Tracheal epithelial cell (primary cell): Measurements from ENCODE around the gene RAB27B. TPM values are rescaled to one million over a fixed set of nuclear protein-coding genes. Genes with fewer than 3 reads are reported as not detected.

Source experiments
- total RNA-seq: library from RNA; depleted of rRNA; stranded (reverse); fragments of >200 nt; gene quantifications from 2 replicates; pipeline ENCODE4 v1.2.1, GENCODE V29; 2014

Gene RAB27B
- total RNA-seq: 33.5 and 97.4 TPM in 2 replicates

GRCh38 chr18:54828281-54828881 is at the start of gene RAB27B:
TSS of gene RAB27B (plus strand) at chr18:54828477. CDS start at chr18:54877586, 49,109 bp downstream.

Other genes with a start within 250 kb of the RAB27B start
- gene DYNAP, start 237.2 kb upstream of the RAB27B start, total RNA-seq: not detected in 2 replicates
- gene CCDC68, start 131.0 kb downstream of the RAB27B start, total RNA-seq: 9.2 and 9.4 TPM in 2 replicates